Esophagus muscularis mucosa (tissue), 4 donors: ENCODE results near the gene RPS21. TPM values are rescaled to one million over a fixed set of nuclear protein-coding genes. Genes with fewer than 3 reads are reported as not detected.

ENCODE experiments used
- DNase-seq: peaks from one replicate; pipeline ENCODE4 v3.0.0-alpha.2; 2017; ENCODE audit errors: extremely low spot score
- H3K27ac ChIP-seq, 4 donors: fragments of 200-600 bp; sonication (generic); replicated peaks in 1 of 4; 1 replicate in 3 of 4; 2 replicates in 1 of 4; pipeline ENCODE4 v1.5.1; 2016 to 2019; ENCODE audit warnings: mild to moderate bottlenecking in 1 of 4
- H3K27me3 ChIP-seq, 4 donors: fragments of 200-600 bp; sonication (generic); one replicate each; pipeline versions ENCODE4 v1.5.1 to v1.6.0; 2016 to 2019
- H3K36me3 ChIP-seq, 4 donors: fragments of 200-600 bp; sonication (generic); one replicate each; pipeline ENCODE4 v1.5.1; 2016 to 2019
- H3K4me1 ChIP-seq, 4 donors: fragments of 200-600 bp; sonication (generic); one replicate each; pipeline ENCODE4 v1.5.1; 2016 to 2019
- H3K4me3 ChIP-seq, 4 donors: fragments of 200-600 bp; sonication (generic); 1 replicate in 2 of 4; 2 replicates in 2 of 4; pipeline ENCODE4 v1.5.1; 2016 to 2019; ENCODE audit warnings: mild to moderate bottlenecking in 4 of 4, moderate library complexity in 1 of 4
- H3K9me3 ChIP-seq, 4 donors: fragments of 200-600 bp; sonication (generic); 1 replicate in 3 of 4; 2 replicates in 1 of 4; pipeline ENCODE4 v1.5.1; 2016 to 2019
- CTCF ChIP-seq, 3 experiments: fragments of 200-600 bp in 2 of 3; fragments of 450-650 bp in 1 of 3; sonication (generic) in 2 of 3; IDR thresholded peaks; one replicate each; pipeline ENCODE4 v1.5.1; 2017 to 2019; ENCODE audit warnings: antibody characterized with exemption in 3 of 3, mild to moderate bottlenecking in 2 of 3, moderate library complexity in 1 of 3
- EP300 ChIP-seq: sonication (generic); formaldehyde crosslinking; IDR thresholded peaks from one replicate; pipeline ENCODE4 v1.6.1; 2017; ENCODE audit warnings: antibody characterized with exemption
- POLR2A ChIP-seq: fragments of 450-650 bp; IDR thresholded peaks from one replicate; pipeline ENCODE4 v1.6.1; 2017; ENCODE audit warnings: antibody characterized with exemption, moderate library complexity, mild to moderate bottlenecking, low read depth
- POLR2AphosphoS5 ChIP-seq, 2 donors: sonication (generic); formaldehyde crosslinking; IDR thresholded peaks; one replicate each; pipeline ENCODE4 v1.6.1; 2017; ENCODE audit warnings: antibody characterized with exemption in 2 of 2
- WGBS: methylation state at CpG from one replicate; pipeline ENCODE4 v1.1.5; 2018; 5-methylcytosine and 5-hydroxymethylcytosine counted together
- intact Hi-C: fragments of 100-400 bp; cut with DNase I; formaldehyde crosslinking; loops from one replicate; pipeline ENCODE4 v1.15.1; 2023
- total RNA-seq, 4 donors: library from RNA; depleted of rRNA; stranded (reverse); fragments of >200 nt; gene quantifications; one replicate each; pipeline versions ENCODE4 v1.1.0 to v1.2.1, GENCODE V29; 2016

The RPS21 gene
- total RNA-seq, 4 donors from 2014 or later: 581 to 2,787 (median 1,391) TPM

GRCh38 chr20:62350629-62351422 is 36.1 kb upstream of the RPS21 start:
- H3K36me3 ChIP-seq: peaks cover 24 to 73% (median 61%) of the 10 kb centered on the region in 4 donors
- peak overlapping the region; percentile 20 to 97 (median 93) for H3K27ac ChIP-seq
- intact Hi-C loops: no loop called here
- DNase-seq: no peak
- TF ChIP-seq EP300 (no peak), POLR2AphosphoS5 (IDR thresholded peaks at IDR 0.05) (no peak), CTCF (IDR thresholded peaks at IDR 0.05) (no peak), POLR2A (no peak)
- H3K4me1 ChIP-seq: peaks cover 36 to 46% (median 39%) of the 10 kb centered on the region in 4 donors
- no peak overlapping the region for H3K4me3 ChIP-seq
- H3K9me3 ChIP-seq: no peaks in the 10 kb centered on the region
- H3K27me3 ChIP-seq: no peaks in the 10 kb centered on the region
- 82% methylated on average over 18 of the region's 23 CpGs for WGBS

GRCh38 chr20:62351469-62352401 is 35.2 kb upstream of the RPS21 start:
- H3K9me3 ChIP-seq: no peaks in the 10 kb centered on the region
- H3K4me3 ChIP-seq: no peak overlapping the region
- no peak for DNase-seq
- TF ChIP-seq POLR2AphosphoS5 (IDR thresholded peaks at IDR 0.05): no peak
- TF ChIP-seq EP300: no peak
- TF ChIP-seq POLR2A: no peak
- no peak for TF ChIP-seq CTCF (IDR thresholded peaks at IDR 0.05)
- peaks cover 15 to 64% (median 52%) of the 10 kb centered on the region in 4 donors for H3K36me3 ChIP-seq
- intact Hi-C loops: loop anchor here (1.0 to 2.0 kb wide), 2 partner anchors 25 to 49 kb away; partner anchors contain the start of gene ADRM1
- H3K4me1 ChIP-seq: peaks cover 45 to 55% (median 48%) of the 10 kb centered on the region in 4 donors
- WGBS: 84% methylated on average over 48 of the region's 60 CpGs
- peak overlapping the region; percentile 93 to 97 (median 93) for H3K27ac ChIP-seq
- no peaks in the 10 kb centered on the region for H3K27me3 ChIP-seq

GRCh38 chr20:62352402-62353288 is 34.3 kb upstream of the RPS21 start:
- TF ChIP-seq CTCF (IDR thresholded peaks at IDR 0.05) (peak; percentile 56 to 76 (median 60)), EP300 (no peak), POLR2AphosphoS5 (IDR thresholded peaks at IDR 0.05) (peak; percentile 73 to 75), POLR2A (no peak)
- no peaks in the 10 kb centered on the region for H3K27me3 ChIP-seq
- intact Hi-C loops: loop anchor here (1.0 to 2.0 kb wide), 2 partner anchors 24 to 50 kb away; partner anchors contain the start of gene ADRM1
- no peaks in the 10 kb centered on the region for H3K9me3 ChIP-seq
- no peak for DNase-seq
- 66% methylated on average over 13 of the region's 43 CpGs for WGBS
- peaks cover 14 to 55% (median 43%) of the 10 kb centered on the region in 4 donors for H3K36me3 ChIP-seq
- peaks cover 54 to 64% (median 57%) of the 10 kb centered on the region in 4 donors for H3K4me1 ChIP-seq
- H3K27ac ChIP-seq: peak overlapping the region; percentile 93 to 97 (median 93)
- no peak overlapping the region for H3K4me3 ChIP-seq
